IPS-15b (cell line): ENCODE measurements around the gene WIPI1.

Experiments
- H3K27me3 ChIP-seq: one replicate; pipeline ENCODE4 v1.6.1; 2013; ENCODE audit warnings: low read length; ENCODE audit not compliant: control insufficient read depth, insufficient read depth
- H3K36me3 ChIP-seq: one replicate; pipeline ENCODE4 v1.6.1; 2013; ENCODE audit warnings: low read length; ENCODE audit not compliant: control insufficient read depth, insufficient read depth
- H3K4me1 ChIP-seq: one replicate; pipeline ENCODE4 v1.6.1; 2013; ENCODE audit warnings: mild to moderate bottlenecking, low read length; ENCODE audit not compliant: control insufficient read depth, insufficient read depth
- H3K4me3 ChIP-seq: one replicate; pipeline ENCODE4 v1.5.1; 2013; ENCODE audit warnings: low read depth, low read length
- H3K9ac ChIP-seq: one replicate; pipeline ENCODE4 v1.6.1; 2013; ENCODE audit warnings: low read depth, mild to moderate bottlenecking, low read length
- H3K9me3 ChIP-seq: one replicate; pipeline ENCODE4 v1.6.1; 2013; ENCODE audit warnings: mild to moderate bottlenecking, low read length; ENCODE audit not compliant: control insufficient read depth, insufficient read depth

WIPI1 gene

GRCh38 chr17:68399638-68400403 lies 57.5 kb downstream of the WIPI1 start:
- no peaks in the 10 kb centered on the region for H3K36me3 ChIP-seq
- no peaks in the 10 kb centered on the region for H3K27me3 ChIP-seq
- no peak overlapping the region for H3K9ac ChIP-seq
- H3K4me1 ChIP-seq: no peaks in the 10 kb centered on the region
- H3K9me3 ChIP-seq: no peaks in the 10 kb centered on the region
- no peak overlapping the region for H3K4me3 ChIP-seq

- Histone ChIP-seq H3K36me3 (no peaks in the 10 kb centered on the region), H3K27me3 (no peaks in the 10 kb centered on the region), H3K9me3 (no peaks in the 10 kb centered on the region), H3K9ac (no peak overlapping the region), H3K4me3 (no peak overlapping the region), H3K4me1 (no peaks in the 10 kb centered on the region)
Observed at GRCh38 chr17:68398691-68399637, 58.3 kb downstream of the WIPI1 start.

- no peaks in the 10 kb centered on the region for H3K9me3 ChIP-seq
- H3K9ac ChIP-seq: no peak overlapping the region
- no peaks in the 10 kb centered on the region for H3K4me1 ChIP-seq
- H3K36me3 ChIP-seq: no peaks in the 10 kb centered on the region
- H3K4me3 ChIP-seq: no peak overlapping the region
- no peaks in the 10 kb centered on the region for H3K27me3 ChIP-seq
Observed at GRCh38 chr17:68397108-68397536, 60.2 kb downstream of the WIPI1 start.

GRCh38 chr17:68396226-68397107 lies 60.8 kb downstream of the WIPI1 start:
- H3K27me3 ChIP-seq: no peaks in the 10 kb centered on the region
- H3K36me3 ChIP-seq: no peaks in the 10 kb centered on the region
- no peaks in the 10 kb centered on the region for H3K9me3 ChIP-seq
- H3K9ac ChIP-seq: no peak overlapping the region
- no peak overlapping the region for H3K4me3 ChIP-seq
- no peaks in the 10 kb centered on the region for H3K4me1 ChIP-seq

- H3K9me3 ChIP-seq: no peaks in the 10 kb centered on the region
- no peaks in the 10 kb centered on the region for H3K4me1 ChIP-seq
- H3K36me3 ChIP-seq: no peaks in the 10 kb centered on the region
- no peaks in the 10 kb centered on the region for H3K27me3 ChIP-seq
- no peak overlapping the region for H3K4me3 ChIP-seq
- no peak overlapping the region for H3K9ac ChIP-seq
Observed at GRCh38 chr17:68394608-68395331, 62.5 kb downstream of the WIPI1 start.

GRCh38 chr17:68391561-68392268 lies 65.6 kb downstream of the WIPI1 start:
- H3K4me1 ChIP-seq: no peaks in the 10 kb centered on the region
- H3K4me3 ChIP-seq: no peak overlapping the region
- H3K36me3 ChIP-seq: no peaks in the 10 kb centered on the region
- H3K27me3 ChIP-seq: no peaks in the 10 kb centered on the region
- H3K9me3 ChIP-seq: no peaks in the 10 kb centered on the region
- no peak overlapping the region for H3K9ac ChIP-seq

GRCh38 chr17:68390888-68391545 lies 66.3 kb downstream of the WIPI1 start:
- H3K27me3 ChIP-seq: no peaks in the 10 kb centered on the region
- H3K36me3 ChIP-seq: no peaks in the 10 kb centered on the region
- H3K9me3 ChIP-seq: no peaks in the 10 kb centered on the region
- H3K4me1 ChIP-seq: no peaks in the 10 kb centered on the region
- H3K9ac ChIP-seq: no peak overlapping the region
- H3K4me3 ChIP-seq: no peak overlapping the region

GRCh38 chr17:68389041-68389440 lies 68.3 kb downstream of the WIPI1 start:
- Histone ChIP-seq H3K9me3 (no peaks in the 10 kb centered on the region), H3K4me1 (no peaks in the 10 kb centered on the region), H3K36me3 (no peaks in the 10 kb centered on the region), H3K4me3 (no peak overlapping the region), H3K27me3 (no peaks in the 10 kb centered on the region), H3K9ac (no peak overlapping the region)

- Histone ChIP-seq H3K9ac (no peak overlapping the region), H3K9me3 (no peaks in the 10 kb centered on the region), H3K4me3 (no peak overlapping the region), H3K27me3 (no peaks in the 10 kb centered on the region), H3K36me3 (no peaks in the 10 kb centered on the region), H3K4me1 (no peaks in the 10 kb centered on the region)
Observed at GRCh38 chr17:68387435-68388218, 69.7 kb downstream of the WIPI1 start.
